ENCODE data around the gene HNF1B.
A peak's percentile ranks its signal among the peaks of the same experiment; 100 is the strongest.
"Not testable (repeated sequence)": the region's sequence is repeated elsewhere in the genome, so short reads cannot be mapped to it uniquely, and the experiment has no call there.

Gene HNF1B

GRCh38 chr17:37744961-37745800 lies at the start of gene HNF1B:
HNF1B (minus strand) TSS chr17:37745059; CDS start chr17:37744884, 175 bp downstream.
- DNase-seq, result no peak

GRCh38 chr17:37792787-37793186 lies 47.9 kb upstream of the HNF1B start:
- DNase-seq, result no peak

DNA sequence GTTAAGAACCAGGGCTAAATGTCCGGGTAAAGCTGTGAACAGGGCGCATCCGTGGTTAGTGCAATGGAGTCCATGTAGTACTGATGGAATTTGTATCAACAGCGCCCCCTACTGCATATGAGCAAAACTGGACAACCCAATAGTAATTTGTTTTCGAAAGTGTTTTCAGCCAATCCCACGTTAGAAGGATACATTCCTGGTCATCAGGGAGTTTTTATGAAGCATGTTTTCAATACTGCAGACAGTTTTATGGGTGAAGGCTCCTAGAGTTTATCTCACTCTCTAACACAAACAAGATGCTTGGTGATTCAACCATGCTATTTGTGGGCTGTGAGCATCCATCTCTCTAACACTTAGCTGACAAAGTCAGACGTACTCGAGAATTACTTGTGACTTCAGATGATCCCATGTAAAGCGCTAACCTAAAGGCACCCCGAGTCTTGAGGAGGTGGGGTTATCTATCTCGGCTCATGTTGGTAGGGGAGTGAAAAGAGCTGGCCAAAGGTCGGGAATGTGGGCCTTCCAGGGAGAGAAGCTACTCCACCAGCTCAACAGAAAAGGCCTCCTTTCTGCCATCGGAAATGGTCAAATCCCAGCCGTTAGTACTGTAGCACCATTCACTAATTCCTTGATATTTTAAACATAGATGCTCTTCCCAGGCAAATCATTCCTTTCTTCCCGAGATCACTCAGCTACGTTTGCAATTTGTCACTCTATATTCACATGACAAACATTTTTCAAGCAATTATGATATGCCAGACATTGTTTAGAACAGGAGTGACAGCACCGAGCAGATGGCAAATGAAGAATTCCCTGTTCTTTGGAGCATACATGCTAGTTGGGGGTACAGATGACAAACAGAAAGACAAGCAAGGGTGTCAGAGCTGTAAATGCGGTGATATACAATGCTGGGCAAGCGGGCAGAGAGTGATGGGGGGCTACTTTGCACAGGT lies 46.9 kb upstream of the HNF1B start:
- peak in 1 of 3 experiments; percentile 27 for DNase-seq

DNA sequence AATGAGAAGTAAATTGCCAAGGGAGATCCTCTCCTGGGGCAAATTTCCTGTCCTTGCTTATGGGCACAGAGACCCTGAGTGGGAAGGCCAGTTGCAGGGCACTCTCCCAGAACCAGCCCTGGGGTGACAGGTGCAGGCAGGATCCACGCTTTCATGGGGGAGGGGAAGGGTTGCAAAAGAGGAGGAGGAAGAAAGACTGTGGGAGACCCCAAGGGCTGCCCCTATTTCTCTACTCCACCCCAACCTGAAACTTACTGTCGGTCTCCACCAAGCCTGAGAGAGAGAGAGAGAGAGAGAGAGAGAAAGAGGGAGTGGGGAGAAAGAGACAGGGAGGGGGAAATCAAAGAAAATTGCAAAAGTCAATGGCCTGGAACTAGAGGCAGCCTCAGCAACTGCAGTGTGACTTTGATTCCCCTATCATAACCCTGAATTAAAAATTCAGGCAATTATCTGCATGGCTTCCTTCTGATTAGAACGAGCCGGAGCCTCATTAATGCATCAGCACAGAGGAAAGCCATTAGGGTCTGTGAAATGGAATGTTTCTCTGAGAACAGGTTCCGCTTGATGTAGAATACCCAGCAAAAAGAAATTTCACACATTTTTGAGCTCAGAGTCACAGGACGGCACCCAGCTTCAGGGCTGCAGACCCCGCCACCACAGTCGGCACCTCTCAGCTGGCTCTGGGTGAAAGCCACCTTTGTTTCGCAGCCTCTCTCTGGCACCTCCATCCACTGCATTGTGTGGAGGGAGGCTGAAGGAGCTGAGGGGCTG lies 45.1 kb upstream of the HNF1B start:
- DNase-seq, result no peak

- no peak for DNase-seq
Measured at GRCh38 chr17:37789021-37789565, 44.2 kb upstream of the HNF1B start.

- DNase-seq, result no peak
Measured at GRCh38 chr17:37788526-37788925, 43.7 kb upstream of the HNF1B start.

DNA sequence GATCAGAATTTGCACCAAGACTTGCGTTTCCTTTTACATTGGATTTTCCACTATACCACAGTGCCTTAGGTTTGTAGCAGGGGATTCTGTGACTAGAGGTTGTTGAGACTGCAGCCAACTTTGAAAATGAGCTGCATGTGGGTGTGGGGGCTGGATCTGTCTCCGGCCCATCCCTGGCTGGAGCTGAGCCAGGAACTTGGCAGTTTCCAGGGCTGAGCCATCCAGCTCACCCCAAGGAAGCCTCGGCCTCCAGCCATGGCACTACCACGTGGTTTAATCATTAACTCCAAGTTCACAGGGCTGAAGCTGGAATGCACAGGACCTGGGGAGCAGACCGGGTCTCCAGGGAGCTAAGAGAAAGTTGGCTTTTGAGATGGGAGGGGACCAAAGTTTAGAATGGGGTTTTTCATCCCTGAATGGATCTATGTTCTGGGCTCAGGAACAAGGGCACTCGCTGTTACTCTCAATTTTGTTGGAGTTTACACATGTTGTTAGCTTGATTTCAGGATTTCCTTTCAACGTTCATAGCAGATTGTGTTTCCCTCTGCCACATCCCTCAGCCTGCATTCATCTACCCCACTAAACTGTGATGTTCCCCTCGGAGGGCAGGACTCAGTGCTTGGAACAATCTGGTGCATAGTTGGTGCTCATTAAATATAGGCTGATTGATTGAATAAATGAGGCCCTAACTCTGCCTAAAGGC lies 42.3 kb upstream of the HNF1B start:
- no peak for DNase-seq

DNA sequence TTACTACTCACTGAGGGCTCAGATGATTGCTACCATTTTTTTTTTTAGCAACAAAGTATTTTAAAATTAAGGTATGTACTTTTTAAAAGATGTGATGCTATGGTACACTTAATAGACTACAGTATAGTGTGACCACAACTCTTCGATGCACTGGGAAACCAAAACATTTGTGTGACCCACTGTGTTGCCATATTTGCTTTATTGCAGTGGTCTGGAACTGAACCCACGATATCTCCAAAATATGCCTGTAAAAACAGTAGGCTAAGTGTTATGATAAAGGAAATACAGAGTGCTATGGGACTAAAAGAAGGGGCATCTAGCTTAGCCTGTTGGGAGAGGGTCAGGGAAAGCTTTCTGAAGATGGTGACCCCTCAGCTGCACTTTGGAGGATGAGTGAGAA lies 41.6 kb upstream of the HNF1B start:
- no peak for DNase-seq

DNA sequence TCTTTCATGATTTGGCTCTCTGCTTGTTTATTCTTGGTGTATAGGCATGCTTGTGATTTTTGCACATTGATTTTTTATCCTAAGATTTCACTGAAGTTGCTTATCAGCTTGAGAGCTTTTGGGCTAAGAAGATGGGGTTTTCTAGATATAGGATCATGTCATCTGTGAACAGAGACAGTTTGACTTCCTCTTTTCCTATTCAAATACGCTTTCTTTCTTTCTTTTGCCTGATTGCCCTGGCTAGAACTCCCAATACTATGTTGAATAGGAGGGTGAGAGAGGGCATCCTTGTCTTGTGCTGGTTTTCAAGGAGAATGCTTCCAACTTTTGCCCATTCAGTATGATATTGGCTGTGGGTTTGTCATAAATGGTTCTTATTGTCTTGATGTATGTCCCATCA lies 37.6 kb upstream of the HNF1B start:
- DNase-seq, result not testable (repeated sequence)

DNA sequence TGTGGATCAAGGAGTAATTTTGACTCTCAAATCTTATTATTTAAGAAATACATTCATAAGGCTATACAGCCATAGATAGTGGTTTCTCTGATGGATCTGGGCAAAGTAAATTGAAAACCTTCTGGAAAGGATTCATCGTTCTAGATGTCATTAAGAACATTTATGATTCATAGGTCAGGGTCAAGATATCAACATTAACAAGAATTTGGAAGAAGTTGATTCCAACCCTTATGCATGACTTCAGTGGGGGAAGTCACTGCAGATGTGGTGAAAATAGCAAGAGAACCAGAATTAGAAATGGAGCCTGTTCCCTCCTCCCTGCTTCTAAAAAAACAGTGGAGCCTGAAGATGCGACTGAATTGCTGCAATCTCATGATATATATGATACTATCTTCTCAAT lies 36.6 kb upstream of the HNF1B start:
- no peak for DNase-seq

- DNase-seq, result no peak
Measured at GRCh38 chr17:37779554-37779953, 34.7 kb upstream of the HNF1B start.

- no peak for DNase-seq
Measured at GRCh38 chr17:37774504-37774903, 29.6 kb upstream of the HNF1B start.

DNA sequence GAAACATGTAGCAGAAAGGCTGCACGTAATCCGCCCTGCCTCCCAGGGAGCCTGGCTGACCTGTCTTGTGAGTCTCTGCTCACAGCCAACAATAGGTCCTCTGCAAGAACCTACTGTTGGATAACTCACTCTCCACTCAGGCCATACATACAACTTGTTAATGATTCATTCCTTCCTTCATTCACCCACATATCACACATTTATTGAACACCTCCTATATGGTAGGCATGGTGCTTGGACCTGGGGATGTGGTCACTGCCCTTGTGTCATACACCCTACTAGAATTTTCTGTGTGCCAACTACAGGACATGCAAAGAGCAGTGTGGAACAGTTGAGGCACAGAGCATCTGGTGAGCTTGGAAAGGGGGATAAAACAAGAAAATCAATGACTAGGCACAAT lies 28.1 kb upstream of the HNF1B start:
- DNase-seq, result no peak

DNA sequence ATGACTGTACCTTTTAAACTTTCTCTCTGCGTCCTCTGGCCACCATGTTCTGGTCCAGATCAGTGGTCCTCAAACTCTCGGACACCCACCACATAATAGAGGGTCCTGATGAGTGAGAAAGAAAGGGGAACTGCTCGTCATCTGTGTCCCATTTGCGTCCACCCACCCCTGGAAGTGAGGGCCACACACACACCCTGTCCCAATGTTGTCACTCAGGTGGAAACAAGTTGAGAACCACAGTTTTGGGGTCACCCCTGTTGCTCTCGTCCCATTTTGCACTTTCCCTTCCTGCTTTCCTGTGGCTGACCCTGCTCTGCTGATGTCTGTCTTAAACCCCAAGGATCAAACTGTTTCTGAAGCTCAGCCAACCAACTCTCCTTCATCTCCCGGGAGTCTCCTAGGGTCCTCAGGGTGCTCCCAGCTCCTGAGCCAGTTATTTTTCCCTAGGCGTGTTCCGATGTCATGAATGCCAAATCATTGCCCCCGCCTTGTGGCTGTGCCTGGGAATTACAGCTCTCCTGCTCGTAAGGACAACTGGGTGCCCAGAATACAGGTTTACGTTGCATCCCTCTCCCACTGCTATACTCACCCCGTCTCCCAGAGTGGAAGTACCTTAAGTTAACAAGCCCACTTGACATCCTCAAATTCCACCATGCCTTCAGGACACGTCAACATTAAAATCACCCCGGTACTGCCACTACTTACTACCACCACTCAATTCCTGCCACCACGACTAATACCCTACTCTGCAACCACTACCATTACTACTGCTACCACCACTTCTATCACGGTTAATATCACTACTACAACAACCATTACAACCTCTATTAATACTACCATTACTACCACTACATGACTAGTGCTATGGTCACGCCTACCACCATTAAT lies 26.0 kb upstream of the HNF1B start:
- peak; percentile 55 to 76 (median 67) for DNase-seq

DNA sequence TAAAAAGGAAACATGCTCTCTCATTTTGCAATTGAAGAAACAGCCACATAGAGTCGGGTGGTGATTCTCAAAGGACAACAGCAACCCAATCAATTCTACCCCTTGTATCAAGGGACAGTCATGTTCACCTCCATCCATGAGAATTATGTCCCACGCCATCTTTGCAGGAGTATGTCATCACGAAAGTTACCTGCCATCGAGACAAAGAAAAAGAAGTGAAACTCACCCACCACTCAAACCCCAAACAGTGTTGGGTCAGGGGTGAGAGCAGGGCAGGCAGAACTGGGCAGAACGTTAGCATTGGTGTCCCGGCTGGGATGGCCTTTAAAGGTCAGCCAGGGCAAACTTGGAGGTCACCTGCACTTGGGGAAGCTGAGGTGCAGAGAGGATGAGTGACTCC lies 24.2 kb upstream of the HNF1B start:
- no peak for DNase-seq

DNA sequence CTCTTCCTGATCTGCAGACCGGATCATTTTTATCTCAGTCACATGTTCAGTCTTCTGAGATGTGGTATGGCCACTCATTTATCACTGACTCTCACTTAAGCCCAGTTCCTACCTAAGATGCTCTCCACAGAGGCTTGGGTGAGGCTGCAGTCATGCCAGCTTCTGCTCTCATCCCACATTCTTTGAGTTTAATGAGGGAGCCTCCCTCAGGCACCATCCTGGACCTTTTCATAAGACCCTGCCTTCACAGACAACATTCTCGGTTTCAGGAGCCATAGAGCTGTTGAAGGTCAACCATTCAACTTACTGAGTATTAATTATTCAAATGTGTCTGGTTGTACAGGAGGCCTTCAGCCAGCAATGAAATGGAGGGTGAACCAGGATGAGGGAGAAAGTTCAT lies 23.6 kb upstream of the HNF1B start:
- no peak for DNase-seq

DNA sequence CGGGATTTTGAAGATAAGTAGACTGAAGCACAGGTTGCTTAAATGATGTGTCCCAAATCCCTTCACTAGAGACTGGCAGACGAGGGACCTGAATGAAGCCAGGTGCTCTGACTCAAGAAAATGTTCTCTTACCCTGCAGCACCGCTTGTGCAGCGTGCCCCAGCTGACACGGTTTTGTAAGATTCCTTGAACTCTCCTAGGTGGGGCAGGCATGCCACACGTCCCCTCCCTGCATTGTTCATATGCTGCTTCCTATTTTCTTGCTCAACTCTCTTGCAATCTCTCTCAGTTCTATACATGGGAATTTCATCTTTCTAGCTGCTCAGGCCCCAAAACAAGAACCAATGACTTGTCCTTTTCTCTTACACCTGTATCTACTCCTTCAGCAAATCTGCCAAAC lies 22.1 kb upstream of the HNF1B start:
- no peak for DNase-seq

- DNase-seq, result no peak
Measured at GRCh38 chr17:37764383-37764782, 19.5 kb upstream of the HNF1B start.

DNA sequence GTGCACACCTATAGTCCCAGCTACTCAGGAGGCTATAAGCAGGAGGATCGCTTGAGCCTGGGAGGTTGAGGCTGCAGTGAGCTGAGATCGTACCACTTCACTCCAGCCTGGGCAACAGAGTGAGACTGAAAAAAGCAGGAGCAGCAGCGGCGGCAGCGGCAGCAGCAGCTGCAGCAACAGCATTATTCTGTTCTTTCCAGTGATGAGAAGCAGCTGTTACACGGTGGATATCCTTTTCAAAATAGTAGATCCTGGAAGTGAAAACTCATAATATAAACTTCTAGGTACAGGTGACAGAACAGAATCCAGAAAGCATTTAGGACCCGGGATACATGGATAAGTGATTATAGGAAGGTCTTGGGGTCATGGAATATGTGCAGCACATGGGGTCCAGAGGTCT lies 17.8 kb upstream of the HNF1B start:
- DNase-seq, result no peak

DNA sequence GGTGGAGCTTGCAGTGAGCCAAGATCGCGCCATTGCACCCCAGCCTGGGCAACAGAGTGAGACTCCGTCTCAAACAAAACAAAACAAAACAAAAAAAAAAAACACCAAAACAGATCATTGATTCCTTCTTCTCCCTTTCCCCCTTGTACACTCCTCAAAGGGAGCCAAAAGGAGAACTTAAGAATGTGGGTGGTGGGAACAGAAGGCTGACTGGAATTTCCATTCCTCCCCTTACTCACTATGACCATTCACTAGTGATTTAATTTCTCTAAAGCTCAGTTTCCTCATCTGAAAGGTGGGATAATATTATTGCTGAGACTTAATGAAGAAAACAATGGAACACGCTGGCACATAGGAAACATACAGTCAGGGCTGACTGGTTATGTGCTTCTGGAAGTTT lies 17.1 kb upstream of the HNF1B start:
- DNase-seq, result no peak

- no peak for DNase-seq
Measured at GRCh38 chr17:37761059-37761458, 16.2 kb upstream of the HNF1B start.

Measured in NCI-H1417 (cell line).